Measurements from ENCODE around the gene CCDC124.

GRCh38 chr19:17953316-17953801 lies 20.5 kb downstream of the CCDC124 start:
- TF ChIP-seq POLR2A (IDR thresholded peaks at IDR 0.05) (no peak), CTCF (IDR thresholded peaks at IDR 0.05 in 4 of 5, conservative IDR thresholded peaks at IDR 0.05 in 1 of 5) (no peak)
